ENCODE measurements around the gene CCL26. TPM values are rescaled to one million over a fixed set of nuclear protein-coding genes. Genes with fewer than 3 reads are reported as not detected.
A peak's percentile ranks its signal among the peaks of the same experiment; 100 is the strongest.

The CCL26 gene
- total and polyA plus RNA-seq, 9 of the 15 experiments (the other 6 are each of a cell fraction or from before 2014, with no cell fraction given), result 2.3 to 26.8 (median 8.4) TPM

DNA sequence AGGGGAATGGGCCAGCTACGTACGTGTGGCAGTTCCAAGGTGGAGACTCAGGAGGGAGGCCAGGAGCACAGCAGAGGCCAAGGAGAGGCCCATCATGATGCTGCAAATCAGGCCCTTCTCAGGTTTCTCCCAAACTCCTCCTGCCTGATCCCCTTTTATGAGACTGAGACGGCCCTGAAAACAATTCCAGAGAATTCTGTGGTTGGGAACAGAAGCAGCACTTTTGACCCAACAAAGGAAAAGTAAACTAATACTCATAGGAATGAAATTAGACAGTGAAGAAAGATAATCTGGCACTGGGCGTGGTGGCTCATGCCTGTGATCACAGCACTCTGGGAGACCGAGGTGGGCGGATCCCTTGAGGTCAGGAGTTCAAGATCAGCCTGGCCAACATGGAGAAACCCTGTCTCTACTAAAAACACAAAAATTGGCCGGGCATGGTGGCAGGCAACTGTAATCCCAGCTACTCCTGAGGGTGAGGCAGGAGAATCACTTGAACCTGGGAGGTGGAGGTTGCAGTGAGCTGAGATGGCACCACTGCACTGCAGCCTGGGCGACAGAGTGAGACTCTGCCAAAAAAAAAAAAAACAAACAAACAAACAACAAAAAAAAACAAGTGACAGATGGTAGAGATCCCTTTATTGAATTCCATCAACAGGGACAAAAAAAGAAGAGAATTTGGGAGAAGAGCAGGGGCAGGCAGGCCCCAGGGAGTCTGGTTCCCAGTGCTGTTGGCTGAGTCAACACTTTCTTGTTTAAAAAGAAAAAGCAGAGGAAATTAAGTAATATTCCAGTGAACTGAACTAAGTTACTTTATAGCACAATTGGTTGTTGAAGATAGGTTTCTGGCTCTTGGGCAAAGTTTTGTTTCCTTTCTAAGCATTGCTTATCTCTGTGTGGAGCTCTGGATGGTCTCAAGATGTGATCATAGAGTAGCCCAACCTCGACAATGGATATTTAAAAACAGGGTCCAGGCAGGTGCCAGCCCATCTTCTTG lies at the start of gene CCL26 (continued):
- TF ChIP-seq, protein P1, sequence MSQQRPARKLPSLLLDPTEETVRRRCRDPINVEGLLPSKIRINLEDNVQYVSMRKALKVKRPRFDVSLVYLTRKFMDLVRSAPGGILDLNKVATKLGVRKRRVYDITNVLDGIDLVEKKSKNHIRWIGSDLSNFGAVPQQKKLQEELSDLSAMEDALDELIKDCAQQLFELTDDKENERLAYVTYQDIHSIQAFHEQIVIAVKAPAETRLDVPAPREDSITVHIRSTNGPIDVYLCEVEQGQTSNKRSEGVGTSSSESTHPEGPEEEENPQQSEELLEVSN (IDR thresholded peaks at IDR 0.05; ENCODE audit: borderline replicate concordance in 1 of 2, extremely low read depth in 1 of 2, insufficient read depth in 1 of 2, insufficient read length in 1 of 2, low read depth in 1 of 2, low read length in 1 of 2, poor library complexity in 1 of 2, severe bottlenecking in 1 of 2), result no peak

DNA sequence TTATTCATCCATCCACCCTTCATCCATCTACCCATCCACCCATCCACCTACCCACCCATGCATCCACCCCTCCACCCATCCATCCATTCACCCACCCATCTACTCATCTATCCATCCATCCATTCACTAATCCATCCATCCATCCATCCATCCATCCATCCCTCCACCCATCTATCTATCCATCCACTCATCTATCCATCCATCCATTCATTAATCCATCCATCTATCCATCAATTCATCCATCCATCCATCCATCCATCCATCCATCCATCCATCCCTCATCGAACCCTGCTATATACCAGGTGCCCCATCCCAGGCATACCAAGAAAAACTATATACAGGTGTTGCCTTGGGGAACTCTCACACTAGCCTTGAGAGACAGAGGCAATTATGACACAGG lies 48.7 kb upstream of the CCL26 start:
- no peak for FAIRE-seq
- TF ChIP-seq YBX1 (IDR thresholded peaks at IDR 0.05), result 0 out of 2 replicates have a peak, but pooled peaks have one; percentile 36
- no peak for TF ChIP-seq RAD51 (IDR thresholded peaks at IDR 0.05; ENCODE audit: borderline replicate concordance, low read depth)
- 0 out of 2 replicates have a peak, but pooled peaks have one; percentile 26 for TF ChIP-seq EHMT2 (IDR thresholded peaks at IDR 0.05)
- 0 out of 4 replicates have a peak, but pooled peaks of 1 of the 2 experiments have one; percentile 23 for TF ChIP-seq KDM1A (IDR thresholded peaks at IDR 0.05)
- TF ChIP-seq, protein P2, sequence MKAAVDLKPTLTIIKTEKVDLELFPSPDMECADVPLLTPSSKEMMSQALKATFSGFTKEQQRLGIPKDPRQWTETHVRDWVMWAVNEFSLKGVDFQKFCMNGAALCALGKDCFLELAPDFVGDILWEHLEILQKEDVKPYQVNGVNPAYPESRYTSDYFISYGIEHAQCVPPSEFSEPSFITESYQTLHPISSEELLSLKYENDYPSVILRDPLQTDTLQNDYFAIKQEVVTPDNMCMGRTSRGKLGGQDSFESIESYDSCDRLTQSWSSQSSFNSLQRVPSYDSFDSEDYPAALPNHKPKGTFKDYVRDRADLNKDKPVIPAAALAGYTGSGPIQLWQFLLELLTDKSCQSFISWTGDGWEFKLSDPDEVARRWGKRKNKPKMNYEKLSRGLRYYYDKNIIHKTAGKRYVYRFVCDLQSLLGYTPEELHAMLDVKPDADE (conservative IDR thresholded peaks at IDR 0.05; ENCODE audit: control insufficient read depth, low read depth, low read length), result no peak
- 0 out of 2 replicates have a peak, but pooled peaks have one; percentile 22 for TF ChIP-seq ELF4 (CRISPR knock-in tag; IDR thresholded peaks at IDR 0.05)
- no TSS peak for BruUV-seq (replicated peaks)
- intact Hi-C loops (cut with micrococcal nuclease) (no loop called here), in situ Hi-C loops (cut with MboI) (no loop called here)
- no peak overlapping the region for H3K4me2 ChIP-seq (ENCODE audit: insufficient read depth, low read length)
- ChIA-PET POLR2A (no interaction called here), CTCF (ENCODE audit: low intra/inter-chr PET ratio) (no interaction called here)
- peaks cover 0 to 5% of the 10 kb centered on the region in 2 experiments; a peak in 1 of 5 replicates for H3K4me1 ChIP-seq (replicated peaks in 1 of 2; ENCODE audit: control insufficient read depth in 2 of 2, insufficient read depth in 2 of 2, low read length in 2 of 2)
- no peak for DNase-seq (ENCODE audit: extremely low read depth in 1 of 4, low spot score in 3 of 4)
- H3K9me3 ChIP-seq (replicated peaks; ENCODE audit: control insufficient read depth, insufficient read depth, low read depth, low read length), result no peaks in the 10 kb centered on the region
- no peaks in the 10 kb centered on the region for H3K36me3 ChIP-seq (ENCODE audit: control insufficient read depth, insufficient read depth, low read length)
- H4K20me1 ChIP-seq (replicated peaks; ENCODE audit: control insufficient read depth, insufficient read depth, low read length), result no peaks in the 10 kb centered on the region
- H3K79me2 ChIP-seq (ENCODE audit: control insufficient read depth, insufficient read depth, low read length), result no peaks in the 10 kb centered on the region
- no peaks in the 10 kb centered on the region for H3K9me1 ChIP-seq (ENCODE audit: control insufficient read depth, insufficient read depth, low read length)
- 0% methylated on average over 1 of the region's 1 CpG for WGBS (ENCODE audit: insufficient coverage, low coverage, missing lambda C conversion rate)
- peaks cover 6 to 22% of the 10 kb centered on the region in 2 experiments for H3K27me3 ChIP-seq (ENCODE audit: control insufficient read depth in 2 of 2, insufficient read depth in 2 of 2, low read length in 2 of 2)
- no peak overlapping the region for H2AFZ ChIP-seq (ENCODE audit: low read depth, low read length)
- no peak overlapping the region for H3K4me3 ChIP-seq
- H3K9ac ChIP-seq (ENCODE audit: insufficient read depth in 1 of 2, low read depth in 2 of 2, low read length in 2 of 2), result no peak overlapping the region
- H3K27ac ChIP-seq (ENCODE audit: extremely low read depth, low read depth, low read length), result no peak overlapping the region
- ATAC-seq, result no peak
